BLaER1 treated with 17β-estradiol and CSF1 and Interleukin-3, amounts not matched to agents 10 nM and 100 nM (cell line): ENCODE data around the gene DDX24.

Source experiments
- H3K27ac ChIP-seq, 11 experiments: shearing (Covaris generic); formaldehyde crosslinking; 2 replicates each; pipeline ENCODE4 v1.8.1; 2022
- H3K27me3 ChIP-seq, 11 experiments: shearing (Covaris generic); formaldehyde crosslinking; 2 replicates each; pipeline ENCODE4 v1.8.1; 2022
- H3K36me3 ChIP-seq, 11 experiments: shearing (Covaris generic); formaldehyde crosslinking; 2 replicates each; pipeline ENCODE4 v1.8.1; 2022
- H3K4me1 ChIP-seq, 10 experiments: shearing (Covaris generic); formaldehyde crosslinking; 2 replicates each; pipeline ENCODE4 v1.8.1; 2022
- H3K4me2 ChIP-seq, 11 experiments: shearing (Covaris generic); formaldehyde crosslinking; 2 replicates each; pipeline ENCODE4 v1.8.1; 2022
- H3K4me3 ChIP-seq, 10 experiments: shearing (Covaris generic); formaldehyde crosslinking; 2 replicates each; pipeline ENCODE4 v1.8.1; 2022
- H3K9ac ChIP-seq, 11 experiments: shearing (Covaris generic); formaldehyde crosslinking; 2 replicates each; pipeline ENCODE4 v1.8.1; 2022
- H3K9me3 ChIP-seq, 11 experiments: shearing (Covaris generic); formaldehyde crosslinking; replicated peaks in 1 of 11; 2 replicates each; pipeline ENCODE4 v1.8.1; 2022
- H4K20me1 ChIP-seq, 11 experiments: shearing (Covaris generic); formaldehyde crosslinking; 2 replicates each; pipeline ENCODE4 v1.8.1; 2022
- Cebpa-rat ChIP-seq, 11 experiments: shearing (Covaris generic); IDR thresholded peaks; 2 replicates each; pipeline ENCODE4 v1.8.1; 2022

The DDX24 gene

GRCh38 chr14:94080621-94081385, at the start of gene DDX24, which contains the start of gene IFI27L1:
Gene DDX24 (minus strand): TSS chr14:94081202. CDS start chr14:94079742, 1,460 bp downstream.
Gene IFI27L1 (plus strand): TSS chr14:94081310. CDS start chr14:94096938, 15,628 bp downstream.
- Histone ChIP-seq H3K4me1 (peaks cover 36 to 41% (median 38%) of the 10 kb centered on the region in 10 experiments), H3K9ac (peak within 1 kb of the TSS; percentile 90 to 98 (median 95)), H3K9me3 (peaks cover 15 to 40% (median 27%) of the 10 kb centered on the region in 11 experiments), H3K4me3 (peak within 1 kb of the TSS; percentile 82 to 99 (median 94)), H4K20me1 (peaks cover 19 to 48% (median 33%) of the 10 kb centered on the region in 11 experiments; a peak in 20 of 22 replicates), H3K27ac (peak within 1 kb of the TSS; percentile 86 to 98 (median 94)), H3K4me2 (peak within 1 kb of the TSS; percentile 69 to 99 (median 93)), H3K36me3 (peaks cover 33 to 39% (median 37%) of the 10 kb centered on the region in 11 experiments), H3K27me3 (no peaks in the 10 kb centered on the region)
- TF ChIP-seq Cebpa-rat (IDR thresholded peaks at IDR 0.05) = no peak

GRCh38 chr14:94129758-94130414, 48.9 kb upstream of the DDX24 start:
- Histone ChIP-seq H3K9ac (peak overlapping the region; percentile 55 to 82 (median 73); a peak in 20 of 22 replicates), H3K4me2 (peak overlapping the region; percentile 84 to 98 (median 91)), H3K4me3 (peak overlapping the region; percentile 56 to 75 (median 66)), H3K27ac (peak overlapping the region in 6 of 11 experiments; percentile 39 to 79 (median 64); a peak in 10 of 22 replicates), H3K4me1 (peaks cover 8 to 30% (median 18%) of the 10 kb centered on the region in 10 experiments; a peak in 19 of 20 replicates), H4K20me1 (no peaks in the 10 kb centered on the region; a peak in 1 of 22 replicates), H3K36me3 (peaks cover 0 to 25% (median 0%) of the 10 kb centered on the region in 11 experiments; a peak in 9 of 22 replicates), H3K9me3 (no peaks in the 10 kb centered on the region), H3K27me3 (no peaks in the 10 kb centered on the region)
- TF ChIP-seq Cebpa-rat (IDR thresholded peaks at IDR 0.05) = no peak

- H3K27ac ChIP-seq = peak within 1 kb of the TSS; percentile 3 to 79 (median 66); a peak in 19 of 22 replicates
Measured at GRCh38 chr14:94129111-94129757, 48.2 kb upstream of the DDX24 start, which contains the start of gene IFI27L2. Gene IFI27L2 (minus strand): TSS chr14:94129604. CDS start chr14:94129564, 40 bp downstream.

GRCh38 chr14:94128216-94128839, 47.3 kb upstream of the DDX24 start:
- H3K36me3 ChIP-seq = peaks cover 0 to 25% (median 0%) of the 10 kb centered on the region in 11 experiments; a peak in 9 of 22 replicates
- peaks cover 8 to 30% (median 18%) of the 10 kb centered on the region in 10 experiments; a peak in 19 of 20 replicates for H3K4me1 ChIP-seq
- 0 out of 22 replicates have a peak overlapping the region, but pooled peaks of 1 of the 11 experiments have one; percentile 67 for H3K27ac ChIP-seq
- H3K9ac ChIP-seq = peak overlapping the region in 6 of 11 experiments; percentile 69 to 82 (median 78); a peak in 7 of 22 replicates
- H3K27me3 ChIP-seq = no peaks in the 10 kb centered on the region
- no peaks in the 10 kb centered on the region; a peak in 1 of 22 replicates for H4K20me1 ChIP-seq
- H3K9me3 ChIP-seq = peaks cover 0 to 1% (median 0%) of the 10 kb centered on the region in 11 experiments; a peak in 4 of 22 replicates
- TF ChIP-seq Cebpa-rat (IDR thresholded peaks at IDR 0.05) = no peak
- H3K4me3 ChIP-seq = peak overlapping the region in 6 of 10 experiments; percentile 56 to 75 (median 68); a peak in 12 of 20 replicates
- peak overlapping the region; percentile 87 to 98 (median 91) for H3K4me2 ChIP-seq

More at GRCh38 chr14:94129111-94129757, 48.2 kb upstream of the DDX24 start, which contains the start of gene IFI27L2:
- H3K4me2 ChIP-seq = peak within 1 kb of the TSS; percentile 87 to 98 (median 91)
- H3K9me3 ChIP-seq = no peaks in the 10 kb centered on the region
- no peak for TF ChIP-seq Cebpa-rat (IDR thresholded peaks at IDR 0.05)
- peaks cover 0 to 25% (median 0%) of the 10 kb centered on the region in 11 experiments; a peak in 9 of 22 replicates for H3K36me3 ChIP-seq
- H3K9ac ChIP-seq = peak within 1 kb of the TSS; percentile 55 to 82 (median 74)
- H3K4me3 ChIP-seq = peak within 1 kb of the TSS; percentile 56 to 75 (median 66)
- peaks cover 8 to 30% (median 18%) of the 10 kb centered on the region in 10 experiments; a peak in 19 of 20 replicates for H3K4me1 ChIP-seq
- no peaks in the 10 kb centered on the region for H3K27me3 ChIP-seq
- no peaks in the 10 kb centered on the region; a peak in 1 of 22 replicates for H4K20me1 ChIP-seq

- H3K9ac ChIP-seq = no peak overlapping the region
- no peak overlapping the region for H3K4me3 ChIP-seq
- no peak for TF ChIP-seq Cebpa-rat (IDR thresholded peaks at IDR 0.05)
- peaks cover 8 to 30% (median 18%) of the 10 kb centered on the region in 10 experiments; a peak in 19 of 20 replicates for H3K4me1 ChIP-seq
- H3K27me3 ChIP-seq = no peaks in the 10 kb centered on the region
- H3K27ac ChIP-seq = no peak overlapping the region
- peak overlapping the region in 1 of 11 experiments; percentile 88; a peak in 1 of 22 replicates for H3K4me2 ChIP-seq
- peaks cover 0 to 11% (median 7%) of the 10 kb centered on the region in 11 experiments; a peak in 8 of 22 replicates for H3K9me3 ChIP-seq
- H4K20me1 ChIP-seq = no peaks in the 10 kb centered on the region; a peak in 1 of 22 replicates
- H3K36me3 ChIP-seq = peaks cover 0 to 25% (median 0%) of the 10 kb centered on the region in 11 experiments; a peak in 9 of 22 replicates
Measured at GRCh38 chr14:94127330-94127729, 46.3 kb upstream of the DDX24 start.

- H3K4me3 ChIP-seq = no peak overlapping the region
- no peaks in the 10 kb centered on the region for H3K27me3 ChIP-seq
- no peak overlapping the region for H3K4me2 ChIP-seq
- peaks cover 0 to 25% (median 0%) of the 10 kb centered on the region in 11 experiments; a peak in 9 of 22 replicates for H3K36me3 ChIP-seq
- no peak overlapping the region for H3K9ac ChIP-seq
- no peak overlapping the region for H3K27ac ChIP-seq
- H3K9me3 ChIP-seq = peaks cover 0 to 14% (median 9%) of the 10 kb centered on the region in 11 experiments; a peak in 8 of 22 replicates
- no peaks in the 10 kb centered on the region; a peak in 1 of 22 replicates for H4K20me1 ChIP-seq
- no peak for TF ChIP-seq Cebpa-rat (IDR thresholded peaks at IDR 0.05)
- peaks cover 8 to 30% (median 18%) of the 10 kb centered on the region in 10 experiments; a peak in 19 of 20 replicates for H3K4me1 ChIP-seq
Measured at GRCh38 chr14:94126800-94127199, 45.8 kb upstream of the DDX24 start.

- no peak for TF ChIP-seq Cebpa-rat (IDR thresholded peaks at IDR 0.05)
- Histone ChIP-seq H4K20me1 (no peaks in the 10 kb centered on the region; a peak in 1 of 22 replicates), H3K9me3 (peaks cover 0 to 19% (median 11%) of the 10 kb centered on the region in 11 experiments; a peak in 10 of 22 replicates), H3K4me3 (no peak overlapping the region), H3K36me3 (peaks cover 0 to 25% (median 0%) of the 10 kb centered on the region in 11 experiments; a peak in 9 of 22 replicates), H3K27ac (no peak overlapping the region), H3K4me1 (peaks cover 8 to 30% (median 18%) of the 10 kb centered on the region in 10 experiments; a peak in 19 of 20 replicates), H3K27me3 (no peaks in the 10 kb centered on the region), H3K9ac (no peak overlapping the region), H3K4me2 (no peak overlapping the region)
Measured at GRCh38 chr14:94126419-94126677, 45.3 kb upstream of the DDX24 start.
